NCI-H345 treated with DMSO at 0.1 percent for 48 hours (cell line): ENCODE results near the gene GTF3C4.

Experiments used
- DNase-seq: peaks from one replicate; lab custom pipeline; 2025; ENCODE audit not compliant: unreplicated experiment; lab: John Stamatoyannopoulos, UW

GTF3C4 gene

GRCh38 chr9:132647355-132647754 lies 22.9 kb upstream of the GTF3C4 start:
- DNase-seq: no peak

GRCh38 chr9:132647806-132648205 lies 22.5 kb upstream of the GTF3C4 start:
- DNase-seq: no peak

DNA sequence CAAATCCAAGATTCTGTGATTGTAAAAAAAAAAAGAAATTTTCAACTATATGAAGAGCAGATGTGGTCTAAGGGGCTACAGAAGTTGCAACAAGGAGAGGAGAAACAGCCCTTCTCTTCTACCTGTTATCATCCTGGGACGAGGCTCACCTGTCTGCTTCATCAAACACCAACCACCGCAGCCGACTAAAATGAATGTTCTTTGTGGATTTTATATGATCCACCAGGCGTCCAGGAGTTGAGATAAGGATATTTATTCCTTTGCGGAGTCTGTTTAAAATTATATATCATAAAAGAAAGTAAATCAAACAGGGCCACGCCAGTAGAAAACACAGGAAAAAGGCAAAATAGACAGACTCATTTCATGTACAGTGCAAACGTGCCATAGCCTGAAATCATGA lies 22.0 kb upstream of the GTF3C4 start:
- DNase-seq: no peak

DNA sequence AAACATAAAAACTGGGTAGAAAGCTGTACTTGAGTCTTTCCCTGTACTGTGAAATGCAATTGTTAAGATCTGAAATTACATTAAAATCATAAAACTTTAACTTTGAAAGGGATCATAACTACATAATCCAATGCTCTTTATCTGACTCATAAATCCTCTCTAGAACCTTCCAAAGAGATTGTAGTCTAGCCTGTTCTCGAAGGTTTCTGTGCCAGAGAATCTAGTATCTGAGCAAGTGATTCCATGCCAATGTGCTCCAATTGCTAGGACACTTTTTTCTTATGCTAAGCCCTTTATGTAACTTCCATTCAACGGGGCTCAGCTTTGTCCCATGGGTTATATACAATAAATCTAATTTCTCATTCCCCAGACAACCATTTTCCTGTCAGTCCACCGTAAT lies 21.6 kb upstream of the GTF3C4 start:
- DNase-seq: no peak

- DNase-seq: peak; percentile 18
Observed at GRCh38 chr9:132651259-132651658, 19.0 kb upstream of the GTF3C4 start.

DNA sequence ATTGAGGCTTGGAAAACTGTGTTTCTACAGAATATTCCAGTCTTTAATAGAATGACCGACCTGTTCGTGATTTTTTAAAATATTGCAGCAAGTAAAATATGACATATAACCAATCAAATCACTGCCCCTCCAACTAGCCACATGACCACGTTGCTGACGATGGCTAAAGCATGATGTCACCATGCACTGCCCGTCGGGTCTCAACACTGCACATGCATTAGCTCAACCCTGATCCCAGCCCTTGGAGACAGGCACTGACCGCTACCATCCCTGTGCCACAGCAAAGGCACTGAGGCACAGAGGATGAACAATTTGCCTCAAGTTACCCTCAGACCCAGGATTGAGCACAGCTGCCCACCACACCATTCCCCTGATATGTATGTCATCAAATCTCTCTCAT lies 14.0 kb upstream of the GTF3C4 start:
- DNase-seq: no peak

GRCh38 chr9:132662152-132662945 lies 7.9 kb upstream of the GTF3C4 start:
- DNase-seq: no peak

DNA sequence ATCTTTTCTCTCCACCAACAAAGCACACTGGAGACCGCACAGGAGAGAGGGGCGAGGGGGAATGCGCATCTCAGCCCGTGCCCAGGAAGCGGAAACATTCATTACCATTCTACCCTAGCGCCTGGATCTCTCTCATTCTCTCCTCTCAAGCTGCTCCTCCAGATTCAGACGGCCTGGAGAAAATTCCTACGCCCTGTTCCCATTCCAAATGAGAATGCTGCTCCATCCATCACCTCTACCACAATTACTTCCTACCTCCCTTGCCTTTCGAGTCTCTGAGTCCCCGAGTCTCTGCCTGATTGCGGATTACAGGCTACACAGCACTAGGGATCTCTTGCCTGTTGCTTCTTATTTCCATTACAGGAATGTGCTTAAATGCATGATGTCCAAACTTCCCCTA lies 7.1 kb upstream of the GTF3C4 start:
- no peak for DNase-seq

GRCh38 chr9:132663851-132664250 lies 6.4 kb upstream of the GTF3C4 start:
- DNase-seq: no peak

GRCh38 chr9:132669319-132669697 lies 956 bp upstream of the GTF3C4 start:
- no peak for DNase-seq

DNA sequence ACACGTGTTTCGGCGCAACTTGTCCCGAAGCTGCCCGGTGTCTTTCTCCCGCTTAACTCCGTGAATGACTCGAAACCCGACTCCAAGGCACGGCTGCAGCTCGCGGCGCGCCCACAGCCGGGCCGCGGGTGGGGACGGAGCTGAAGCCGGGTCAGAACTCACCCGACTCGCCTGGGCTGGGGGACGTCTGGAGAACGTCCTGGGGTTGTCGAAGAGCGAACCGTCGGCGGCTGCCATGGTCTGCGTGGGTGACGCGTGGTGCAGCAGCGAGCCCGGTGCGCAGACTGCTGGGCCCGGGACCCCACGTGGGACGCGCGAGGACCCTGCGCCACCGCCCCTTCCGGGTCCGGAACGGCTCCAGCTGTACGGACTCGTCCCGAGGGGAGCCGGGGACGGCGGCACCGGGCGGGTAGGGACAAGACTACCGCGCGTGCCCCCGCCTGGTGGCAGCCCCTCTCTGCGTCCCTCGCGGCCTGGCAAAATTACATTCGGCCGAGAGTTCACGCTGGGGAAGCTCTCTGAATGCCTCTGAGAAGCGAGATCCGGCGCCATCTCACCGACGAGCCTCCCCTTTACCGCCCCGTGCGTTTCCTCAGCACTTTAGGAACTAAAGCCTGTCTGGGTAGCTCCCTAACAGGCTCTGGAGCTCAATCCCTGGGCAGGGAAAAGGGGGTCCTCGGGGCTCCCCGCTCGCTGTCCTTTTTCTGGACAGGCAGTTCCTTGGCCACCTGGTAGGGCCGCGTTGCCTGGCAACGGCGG lies 387 bp upstream of the GTF3C4 start, which contains the start of gene DDX31:
Gene DDX31 (minus strand): TSS at position 286 of the 759 bp plus-strand sequence. CDS start 49 bp downstream, at position 237.
- DNase-seq: peak; percentile 57

DNA sequence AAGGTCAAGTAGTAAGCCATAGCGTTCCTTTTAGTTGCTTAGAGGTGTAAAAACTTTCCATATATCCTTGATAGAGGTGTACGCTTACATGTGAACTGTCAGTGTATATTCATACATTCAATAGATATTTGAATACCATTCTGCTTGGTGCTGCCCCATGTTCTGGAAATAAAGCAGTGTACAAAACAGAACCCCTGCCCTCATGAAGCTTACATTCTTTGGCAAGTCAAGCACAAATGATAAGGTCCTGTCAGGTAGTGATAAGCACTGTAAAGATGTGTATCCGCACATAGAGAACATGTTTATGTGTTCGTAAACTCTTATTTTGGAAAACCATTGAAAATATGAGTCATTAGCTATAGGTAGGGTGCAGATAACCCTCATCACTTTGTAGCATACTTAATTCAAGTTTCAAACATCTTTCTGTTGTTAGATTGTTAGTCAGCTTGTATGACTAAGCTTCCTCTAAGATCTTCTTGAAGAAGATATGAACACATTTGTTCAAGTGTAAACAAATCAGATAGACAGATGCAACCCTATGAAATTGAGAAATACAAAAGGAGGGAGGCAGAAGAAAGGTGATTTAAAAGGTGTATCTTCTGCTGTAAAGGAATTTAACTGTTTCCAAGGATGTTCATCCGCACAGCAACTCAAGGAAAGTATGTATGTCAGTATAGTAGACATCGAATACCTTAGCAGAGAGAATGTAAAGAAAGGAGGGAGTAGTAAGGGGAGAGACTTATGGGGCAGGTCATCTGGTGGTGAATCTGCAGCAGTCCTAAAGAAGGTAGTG lies 1.6 kb downstream of the GTF3C4 start:
- no peak for DNase-seq

DNA sequence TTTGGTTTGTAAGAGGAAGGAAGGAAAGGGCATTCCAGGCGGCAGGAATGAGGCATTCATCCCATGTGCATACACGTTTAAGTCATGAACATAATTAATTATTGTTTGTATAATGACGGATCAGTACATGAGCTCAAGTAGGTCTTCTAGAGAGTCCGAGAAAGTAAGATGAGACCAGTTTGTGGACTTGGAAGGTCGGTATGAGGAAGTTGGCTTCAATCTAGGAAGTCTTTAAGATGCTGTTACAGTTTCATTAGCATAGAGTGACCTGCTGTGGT lies 2.1 kb downstream of the GTF3C4 start:
- DNase-seq: no peak

DNA sequence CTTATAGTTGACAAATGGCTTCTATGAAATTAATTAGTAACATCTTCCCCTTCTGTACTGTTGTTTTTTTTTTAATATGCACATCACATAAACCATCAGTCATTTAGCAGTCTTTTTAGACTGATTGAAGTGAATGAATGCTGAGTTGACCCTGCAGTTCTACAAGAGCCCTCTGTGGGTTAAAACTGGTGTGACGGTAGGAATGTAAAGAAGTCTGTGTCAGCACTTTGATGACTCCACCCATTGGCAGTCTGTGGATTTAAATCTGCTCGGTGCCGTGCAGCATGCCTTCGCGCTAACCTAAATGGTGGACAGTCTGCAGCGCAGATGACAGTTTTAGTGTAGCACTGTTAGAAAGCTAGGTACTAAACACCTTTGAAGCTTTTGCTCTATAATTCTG lies 3.1 kb downstream of the GTF3C4 start:
- DNase-seq: no peak

DNA sequence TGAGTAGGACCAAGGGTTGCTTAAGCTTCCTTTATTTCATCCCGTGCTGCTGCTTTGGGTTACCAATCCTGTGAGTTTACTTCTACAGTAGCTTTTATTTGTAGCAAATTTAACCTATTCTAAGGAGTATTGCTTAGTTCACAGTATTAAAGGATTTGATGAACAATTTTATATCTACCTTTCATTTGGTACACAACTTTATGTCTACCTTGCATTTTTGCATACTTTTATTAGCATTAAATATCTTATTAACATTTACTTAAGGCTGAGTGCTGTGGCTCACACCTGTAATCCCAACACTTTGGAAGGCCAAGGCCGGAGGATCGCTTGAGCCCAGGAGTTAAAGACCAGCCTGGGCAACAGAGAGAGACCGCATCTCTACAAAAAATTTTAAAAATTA lies 4.2 kb downstream of the GTF3C4 start:
- DNase-seq: no peak

DNA sequence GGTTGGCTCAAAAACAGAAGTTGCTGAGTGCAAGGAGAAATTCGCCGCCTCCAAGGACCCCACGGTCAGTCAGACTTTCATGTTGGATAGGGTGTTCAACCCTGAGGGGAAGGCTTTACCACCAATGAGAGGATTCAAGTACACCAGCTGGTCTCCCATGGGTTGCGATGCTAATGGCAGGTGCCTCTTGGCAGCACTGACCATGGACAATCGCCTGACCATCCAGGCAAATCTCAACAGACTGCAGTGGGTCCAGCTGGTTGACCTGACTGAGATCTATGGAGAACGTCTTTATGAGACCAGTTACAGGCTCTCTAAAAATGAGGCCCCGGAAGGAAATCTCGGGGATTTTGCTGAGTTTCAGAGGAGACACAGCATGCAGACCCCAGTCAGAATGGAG lies 7.7 kb downstream of the GTF3C4 start:
- no peak for DNase-seq

DNA sequence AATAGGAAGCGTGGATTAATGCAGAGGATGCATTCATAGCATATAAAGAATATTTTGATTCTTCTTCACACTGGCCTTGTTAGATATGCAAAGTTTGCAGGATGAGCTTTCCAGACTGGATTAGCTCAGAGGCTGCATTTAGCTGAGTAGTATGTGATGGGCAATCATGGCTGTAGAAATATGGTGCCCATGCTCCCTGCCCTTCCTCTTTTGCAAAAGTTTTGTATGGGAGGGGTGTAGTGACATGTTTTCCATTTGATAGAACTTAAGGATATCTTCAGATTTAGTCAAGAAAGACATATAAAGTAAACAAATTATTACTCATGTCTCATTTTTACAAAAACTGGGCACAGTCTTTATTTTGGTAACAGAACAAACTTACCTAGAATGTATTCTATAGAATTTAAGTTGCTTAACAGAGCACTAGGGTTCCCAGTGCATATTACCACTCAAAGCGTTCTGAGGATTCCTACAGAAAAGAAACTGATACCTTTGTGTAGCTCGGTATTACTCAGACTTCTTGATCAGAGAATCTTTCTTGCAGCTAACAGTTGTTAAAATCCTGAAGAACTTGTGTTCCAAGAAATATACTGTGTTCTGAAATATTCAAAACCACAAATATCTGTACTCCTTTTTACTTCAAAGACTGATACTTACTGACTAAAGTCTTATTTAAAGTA lies 9.8 kb downstream of the GTF3C4 start:
- DNase-seq: no peak

GRCh38 chr9:132681561-132681960 lies 11.3 kb downstream of the GTF3C4 start:
- DNase-seq: no peak

DNA sequence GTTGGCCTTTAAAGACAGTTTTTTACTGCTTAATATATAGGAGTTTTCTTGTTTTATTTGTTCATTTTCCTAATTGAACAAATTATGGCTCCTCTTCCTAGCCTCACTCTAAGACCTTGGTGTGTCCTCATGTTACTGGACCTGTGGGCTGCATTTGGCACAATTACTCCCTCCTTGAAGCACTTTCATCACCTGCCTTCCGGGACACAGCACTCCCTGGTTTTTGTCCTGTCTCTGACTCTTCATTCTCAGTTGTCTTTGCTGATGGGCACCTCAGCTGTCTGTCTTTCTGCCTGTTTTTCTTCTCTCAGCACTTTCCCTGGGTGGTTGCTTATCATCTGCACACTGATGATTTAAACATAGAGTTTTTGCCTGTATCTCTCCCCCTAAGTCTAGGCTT lies 13.6 kb downstream of the GTF3C4 start:
- DNase-seq: no peak

DNA sequence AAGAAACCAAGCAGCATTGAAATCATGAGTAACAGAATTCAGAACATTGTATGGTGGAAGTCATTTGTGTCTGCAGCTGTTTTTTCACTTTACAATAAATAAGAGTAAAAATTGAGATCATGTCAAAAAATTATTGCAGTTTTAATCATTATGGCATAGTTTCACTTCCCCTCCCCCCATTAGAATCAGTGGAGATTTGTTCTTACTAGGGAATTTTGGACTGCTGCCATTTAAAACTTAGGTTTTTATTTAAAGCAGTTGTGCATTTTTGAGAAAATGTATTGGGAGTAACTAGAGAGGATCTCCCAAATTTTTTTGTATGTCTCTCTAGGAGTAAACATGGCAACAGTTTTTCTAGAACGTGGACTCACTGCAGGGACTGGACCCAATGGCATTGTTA lies 20.4 kb downstream of the GTF3C4 start:
- no peak for DNase-seq

GRCh38 chr9:132694144-132694543 lies 23.9 kb downstream of the GTF3C4 start:
- no peak for DNase-seq
